HG02970 (cell line): ENCODE results near the gene CASP9.
"Not testable (repeated sequence)": the region's sequence is repeated elsewhere in the genome, so short reads cannot be mapped to it uniquely, and the experiment has no call there.

Experiments
- ATAC-seq: cut with Tn5 transposase; IDR thresholded peaks from one replicate; pipeline ENCODE4 v1.9.1; 2021; ENCODE audit warnings: mild to moderate bottlenecking, moderate library complexity, moderate number of reproducible peaks; ENCODE audit not compliant: unreplicated experiment, low FRiP score

Gene CASP9

DNA sequence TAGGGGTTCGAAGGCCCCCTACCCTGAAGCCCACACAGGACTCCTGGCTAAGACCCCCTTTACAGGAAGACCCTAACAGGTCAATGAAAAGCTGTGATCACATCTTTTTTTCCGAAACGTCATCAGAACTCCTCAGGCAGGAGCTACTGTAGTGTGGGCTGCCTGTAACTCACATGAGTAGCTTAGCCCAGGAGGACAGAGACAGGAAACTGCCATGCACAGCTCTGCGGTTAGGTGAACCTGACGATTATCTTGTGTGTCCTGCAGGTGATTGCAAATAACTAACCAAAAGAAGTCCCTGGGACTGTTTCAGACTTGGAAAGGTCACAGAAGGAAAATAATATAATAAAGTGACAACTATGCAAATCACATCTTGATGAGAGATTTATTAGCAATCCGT, 52.3 kb downstream of the CASP9 start:
- not testable (repeated sequence) for ATAC-seq

DNA sequence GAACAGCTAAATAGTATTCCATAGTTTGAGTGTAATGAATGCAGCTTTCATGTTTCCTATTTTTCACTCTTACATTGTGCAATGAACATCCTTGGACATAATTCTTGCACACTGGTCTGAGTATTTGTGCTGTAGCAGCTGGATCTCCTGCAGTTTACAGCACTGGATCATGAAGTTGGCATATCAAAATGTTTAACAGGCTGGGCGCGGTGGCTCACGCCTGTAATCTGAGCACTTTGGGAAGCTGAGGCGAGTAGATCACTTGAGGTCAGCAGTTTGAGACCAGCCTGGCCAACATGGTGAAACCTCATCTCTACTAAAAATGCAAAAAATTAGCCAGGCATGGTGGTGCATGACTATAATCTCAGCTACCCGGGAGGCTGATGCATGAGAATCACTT, 52.9 kb downstream of the CASP9 start:
- ATAC-seq: not testable (repeated sequence)

- ATAC-seq: not testable (repeated sequence)
Observed at GRCh38 chr1:15469821-15470448, 54.1 kb downstream of the CASP9 start.

- no peak for ATAC-seq
Observed at GRCh38 chr1:15469361-15469760, 54.7 kb downstream of the CASP9 start.

DNA sequence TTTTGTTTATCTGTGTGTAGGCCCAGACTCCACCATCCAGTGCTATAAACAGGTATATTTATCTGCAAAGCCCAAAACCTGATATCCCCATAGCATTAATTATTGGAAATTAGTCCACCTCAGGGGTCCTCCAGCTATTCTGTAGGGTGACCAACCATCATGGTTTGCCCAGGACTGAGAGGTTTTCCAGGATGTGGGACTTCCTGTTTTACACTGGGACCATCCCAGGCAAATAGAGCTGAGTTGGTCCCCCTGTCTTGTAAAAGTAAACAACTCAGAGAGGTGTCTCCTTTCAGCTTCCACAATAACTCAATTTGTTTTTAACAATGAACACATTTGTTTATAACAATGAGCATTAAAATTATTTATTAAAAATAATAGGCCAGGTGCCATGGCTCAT, 55.9 kb downstream of the CASP9 start:
- ATAC-seq: no peak

DNA sequence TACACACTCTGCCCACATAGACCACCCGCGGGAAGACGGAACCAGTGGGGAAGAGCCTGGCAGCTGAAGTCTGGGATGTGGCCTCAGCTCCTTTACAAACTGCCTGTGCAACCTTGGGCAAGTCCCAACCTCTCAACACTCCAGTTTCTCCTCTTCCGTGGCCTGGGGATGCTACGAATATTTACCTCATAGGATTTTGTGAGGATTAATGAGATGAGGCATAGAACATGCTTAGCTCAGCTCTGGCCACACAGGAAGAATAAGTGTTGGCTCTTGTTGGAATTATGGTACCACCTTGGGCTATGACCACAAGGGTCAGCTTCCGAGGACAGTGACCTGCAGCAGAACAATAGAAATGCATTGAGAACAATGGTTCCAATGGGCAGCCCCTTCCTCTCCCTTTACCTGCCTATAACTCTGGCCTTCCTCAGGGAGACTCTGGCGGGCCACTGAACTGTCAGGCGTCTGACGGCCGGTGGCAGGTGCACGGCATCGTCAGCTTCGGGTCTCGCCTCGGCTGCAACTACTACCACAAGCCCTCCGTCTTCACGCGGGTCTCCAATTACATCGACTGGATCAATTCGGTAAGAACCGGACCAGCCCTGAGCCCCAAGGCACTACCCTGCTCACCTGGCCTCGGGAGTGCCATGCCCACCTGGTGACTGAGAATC, 56.9 kb downstream of the CASP9 start:
- not testable (repeated sequence) for ATAC-seq

- ATAC-seq: no peak
Observed at GRCh38 chr1:15465674-15466073, 58.3 kb downstream of the CASP9 start.

- ATAC-seq: not testable (repeated sequence)
Observed at GRCh38 chr1:15463926-15464322, 60.1 kb downstream of the CASP9 start.

- not testable (repeated sequence) for ATAC-seq
Observed at GRCh38 chr1:15463064-15463800, 60.8 kb downstream of the CASP9 start.

DNA sequence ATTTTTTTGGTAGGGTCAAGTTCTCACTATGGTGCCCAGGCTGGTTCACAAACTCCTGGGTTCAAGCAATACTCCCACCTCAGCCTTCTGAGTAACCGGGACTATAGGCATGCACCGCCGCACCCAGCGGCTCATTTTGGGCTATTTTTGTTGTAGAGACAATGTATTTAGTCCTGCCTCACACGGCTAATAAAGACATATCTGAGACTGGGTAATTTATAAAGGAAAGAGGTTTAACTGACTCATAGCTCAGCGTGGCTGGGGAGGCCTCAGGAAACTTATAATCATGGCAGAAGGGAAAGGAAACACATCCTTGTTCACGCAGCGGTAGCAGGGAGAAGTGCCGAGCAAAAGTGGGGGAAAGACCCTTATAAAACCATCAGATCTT, 63.3 kb downstream of the CASP9 start:
- no peak for ATAC-seq

- no peak for ATAC-seq
Observed at GRCh38 chr1:15459771-15460707, 64.0 kb downstream of the CASP9 start.

DNA sequence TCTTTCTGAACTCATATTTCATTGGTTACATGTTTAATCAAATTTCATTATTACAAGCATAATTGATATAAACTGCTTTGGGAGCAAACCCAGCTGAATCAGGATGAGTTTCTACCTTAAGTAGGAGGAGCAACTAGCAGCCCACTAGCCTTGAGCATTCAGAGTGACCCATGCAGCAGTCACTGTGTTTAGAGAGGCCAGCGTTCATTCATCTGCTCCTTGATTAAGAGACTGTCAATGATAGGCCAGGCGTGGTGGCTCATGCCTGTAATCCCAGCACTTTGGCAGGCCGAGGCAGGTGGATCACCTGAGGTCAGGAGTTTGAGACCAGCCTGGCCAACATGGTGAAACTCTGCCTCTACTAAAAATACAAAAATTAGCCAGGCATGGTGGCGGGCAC, 65.6 kb downstream of the CASP9 start:
- ATAC-seq: not testable (repeated sequence)

DNA sequence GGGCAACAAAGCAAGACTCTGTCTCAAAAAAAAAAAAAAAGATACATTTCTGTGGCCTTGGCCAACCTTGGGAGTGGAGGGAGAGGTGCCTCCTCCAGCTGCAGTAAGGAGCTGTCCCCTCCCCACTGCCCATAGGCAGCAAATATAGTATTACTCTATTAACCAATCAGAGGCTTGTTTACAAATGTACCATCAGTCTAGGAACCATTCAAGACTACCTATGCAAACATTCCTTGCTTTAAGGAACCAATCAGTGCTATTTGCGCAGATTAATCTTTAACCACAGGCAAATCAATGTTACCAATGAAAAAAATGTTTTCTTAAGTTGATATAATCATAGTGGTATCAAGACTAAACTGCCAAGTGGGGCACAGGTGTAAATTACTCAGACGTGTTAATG, 66.4 kb downstream of the CASP9 start:
- no peak for ATAC-seq

DNA sequence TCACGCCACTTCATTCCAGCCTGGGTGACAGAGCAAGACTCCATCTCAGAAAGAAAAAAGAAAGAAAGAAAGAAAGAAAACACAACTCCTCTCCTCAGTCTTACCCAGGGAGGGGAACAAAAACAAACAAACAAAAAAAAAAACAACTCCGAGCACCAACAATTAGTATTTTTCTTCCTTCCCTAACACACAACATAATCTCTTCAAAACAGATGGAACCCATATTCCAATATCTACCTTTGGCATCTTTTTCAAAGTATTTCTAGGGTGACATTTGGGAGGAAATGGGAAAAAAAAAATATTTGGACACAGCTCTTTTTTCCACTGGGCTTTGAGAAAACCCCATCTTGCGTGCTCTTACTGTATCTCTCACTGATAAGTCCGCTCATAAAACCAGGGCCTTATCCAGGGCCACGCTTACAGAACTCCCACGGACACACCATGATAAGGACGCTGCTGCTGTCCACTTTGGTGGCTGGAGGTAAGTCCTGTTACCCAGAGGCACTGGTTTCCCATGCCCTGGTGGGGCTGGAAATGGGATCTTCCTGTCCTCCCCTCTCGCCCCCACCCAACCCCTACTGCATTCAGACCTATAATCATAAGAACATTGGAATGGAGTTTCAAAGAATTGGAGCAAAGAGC, 67.6 kb downstream of the CASP9 start, which contains the start of gene CELA2A:
Gene CELA2A (plus strand): TSS at position 420 of the 642 bp plus-strand sequence. CDS start 22 bp downstream, at position 442.
- ATAC-seq: no peak

GRCh38 chr1:15455522-15455921, 68.5 kb downstream of the CASP9 start:
- no peak for ATAC-seq

DNA sequence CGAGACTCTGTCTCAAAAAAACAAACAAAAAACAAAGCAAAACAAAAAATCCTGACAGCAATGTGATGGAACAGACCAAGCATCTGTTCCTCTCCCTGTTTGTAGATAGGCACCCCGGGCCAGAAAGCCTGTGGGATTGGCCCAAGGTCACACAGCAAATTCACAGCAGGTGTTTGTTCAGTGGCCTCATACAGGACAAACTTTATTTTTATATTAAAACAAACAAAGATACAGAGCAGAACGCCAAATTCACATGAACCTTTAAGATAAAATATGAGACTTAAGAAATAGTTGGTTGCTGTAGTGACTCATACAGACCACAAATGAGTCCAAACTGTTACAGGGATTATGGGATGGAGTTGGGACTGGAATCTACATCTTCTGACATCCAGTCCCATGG, 69.8 kb downstream of the CASP9 start:
- no peak for ATAC-seq

GRCh38 chr1:15453734-15454133, 70.3 kb downstream of the CASP9 start:
- no peak for ATAC-seq

DNA sequence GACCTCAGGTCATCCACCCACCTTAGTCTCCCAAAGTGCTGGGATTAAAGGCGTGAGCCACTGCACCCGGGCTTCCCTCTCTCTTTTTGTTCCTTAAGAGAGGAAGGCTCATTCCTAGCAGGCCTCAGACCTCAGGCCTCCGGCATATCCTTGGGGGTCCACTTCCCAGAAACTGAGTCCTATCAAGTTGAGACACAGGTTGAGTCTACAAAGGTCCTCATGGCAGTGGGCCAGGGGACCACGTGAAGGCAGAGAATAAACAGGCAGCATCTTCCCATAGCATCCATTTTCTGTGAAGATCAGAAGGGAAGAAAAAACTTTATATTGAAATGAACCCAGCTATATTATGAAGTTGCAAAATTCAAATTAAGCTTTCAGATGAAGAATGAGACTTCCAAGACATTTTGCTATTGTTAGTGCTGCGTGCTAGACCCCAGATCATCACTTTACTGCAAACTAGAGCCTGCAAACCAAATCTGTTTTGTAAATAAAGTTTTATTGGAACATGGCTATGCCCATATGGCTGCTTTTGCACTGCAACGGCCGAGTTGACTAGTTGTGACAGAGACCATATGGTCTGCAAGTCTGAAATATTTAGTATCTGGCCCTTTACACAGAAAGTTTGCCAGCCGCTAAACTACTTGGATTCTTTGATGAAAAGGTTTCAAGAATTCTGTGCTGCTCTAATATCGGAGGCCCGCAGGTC, 71.0 kb downstream of the CASP9 start:
- ATAC-seq: no peak

GRCh38 chr1:15452216-15452615, 71.8 kb downstream of the CASP9 start:
- no peak for ATAC-seq
